Measurements from ENCODE around the gene SLC6A13. TPM values are rescaled to one million over a fixed set of nuclear protein-coding genes. Genes with fewer than 3 reads are reported as not detected.
"Not testable (repeated sequence)": the region's sequence is repeated elsewhere in the genome, so short reads cannot be mapped to it uniquely, and the experiment has no call there.

SLC6A13 gene
- total RNA-seq, 4 donors from 2014 or later, result 0.46 to 1.2 TPM; not detected in 2

- intact Hi-C loops (cut with DNase I; ENCODE audit: low total_unique reads), result no loop called here
- DNase-seq, result no peak
- H3K27me3 ChIP-seq, result no peaks in the 10 kb centered on the region
These were observed 24.5 kb downstream of the SLC6A13 start for GRCh38 chr12:238116-238515.

DNA sequence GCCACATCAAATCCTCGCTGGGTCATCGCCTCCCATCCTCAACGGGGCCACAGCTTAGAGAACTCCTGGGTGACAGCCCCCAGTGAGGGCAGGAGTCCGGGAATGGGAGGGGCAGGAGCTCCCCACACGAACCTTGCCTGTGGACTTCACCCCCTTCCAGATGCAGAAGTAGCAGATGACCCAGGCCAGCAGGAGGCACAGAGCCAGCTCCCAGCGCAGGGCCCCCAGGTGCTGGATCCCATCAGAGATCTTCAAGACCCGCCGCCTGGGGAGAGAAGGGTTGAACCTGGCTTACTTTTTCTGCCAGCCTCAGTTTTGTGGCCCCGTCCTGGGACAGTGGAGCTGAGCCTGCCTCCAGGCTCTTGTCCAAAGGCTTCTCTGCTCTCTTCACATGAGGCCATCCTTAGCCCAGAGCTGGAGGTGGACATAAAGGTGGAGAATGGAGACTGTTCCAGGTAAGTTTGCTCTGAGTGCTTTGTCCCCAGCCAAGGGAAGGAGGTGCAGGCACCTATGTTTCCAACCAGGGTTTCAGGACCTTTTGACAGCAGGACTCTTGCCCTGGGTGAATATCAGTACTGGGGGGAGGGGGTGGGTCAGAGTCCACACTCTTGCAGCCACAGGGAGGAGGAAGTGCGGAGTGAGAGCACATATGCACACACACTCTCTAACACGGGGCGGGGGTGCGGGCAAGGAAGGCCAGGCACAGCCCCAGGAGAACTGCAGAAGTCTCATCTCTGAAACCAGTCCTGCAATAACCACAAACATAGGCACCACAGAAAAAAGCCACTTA, 25.4 kb downstream of the SLC6A13 start:
- Histone ChIP-seq H3K27me3 (no peaks in the 10 kb centered on the region), H3K4me1 (no peaks in the 10 kb centered on the region), H3K27ac (no peak overlapping the region), H3K36me3 (no peaks in the 10 kb centered on the region), H3K9me3 (peaks cover 0 to 4% of the 10 kb centered on the region in 2 donors), H3K4me3 (no peak overlapping the region)
- TF ChIP-seq CTCF (IDR thresholded peaks at IDR 0.05) (no peak), POLR2A (IDR thresholded peaks at IDR 0.05) (no peak)
- peak in 1 of 2 donors; percentile 7 for DNase-seq
- intact Hi-C loops (cut with DNase I; ENCODE audit: low total_unique reads), result no loop called here

More at GRCh38 chr12:238116-238515, 24.5 kb downstream of the SLC6A13 start:
- Histone ChIP-seq H3K36me3 (no peaks in the 10 kb centered on the region), H3K4me1 (no peaks in the 10 kb centered on the region), H3K9me3 (peaks cover 0 to 4% of the 10 kb centered on the region in 2 donors), H3K4me3 (no peak overlapping the region), H3K27ac (no peak overlapping the region)
- TF ChIP-seq CTCF (IDR thresholded peaks at IDR 0.05) (no peak), POLR2A (IDR thresholded peaks at IDR 0.05) (no peak)

DNA sequence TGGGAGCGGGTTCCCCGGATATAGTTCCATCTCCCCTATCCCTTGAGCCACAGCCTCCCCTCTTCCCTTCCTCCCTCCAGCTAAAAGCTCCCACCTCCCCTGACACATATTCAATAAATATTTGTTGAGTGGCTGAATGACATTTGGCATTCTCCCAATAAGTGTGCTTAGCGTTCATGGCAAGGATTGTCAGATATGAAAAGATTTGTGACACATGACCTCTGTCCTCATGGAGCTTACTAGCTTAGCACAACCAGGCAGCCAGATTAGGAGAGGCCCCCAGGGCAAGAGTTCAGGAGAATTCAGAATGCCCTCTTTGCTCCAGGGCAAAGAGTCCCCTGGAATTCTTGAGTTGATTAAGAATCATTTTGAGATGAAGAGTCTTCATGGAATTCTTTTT, 26.2 kb downstream of the SLC6A13 start:
- intact Hi-C loops (cut with DNase I; ENCODE audit: low total_unique reads), result no loop called here
- TF ChIP-seq CTCF (IDR thresholded peaks at IDR 0.05) (no peak), POLR2A (IDR thresholded peaks at IDR 0.05) (no peak)
- Histone ChIP-seq H3K4me1 (no peaks in the 10 kb centered on the region), H3K36me3 (no peaks in the 10 kb centered on the region), H3K4me3 (no peak overlapping the region), H3K27ac (no peak overlapping the region), H3K9me3 (peaks cover 0 to 4% of the 10 kb centered on the region in 2 donors), H3K27me3 (no peaks in the 10 kb centered on the region)
- no peak for DNase-seq

GRCh38 chr12:235967-236366, 26.7 kb downstream of the SLC6A13 start:
- DNase-seq; H3K4me1 ChIP-seq; H3K27ac ChIP-seq; H3K27me3 ChIP-seq; H3K36me3 ChIP-seq; H3K4me3 ChIP-seq; intact Hi-C loops (cut with DNase I; ENCODE audit: low total_unique reads); H3K9me3 ChIP-seq: not testable (repeated sequence)

DNA sequence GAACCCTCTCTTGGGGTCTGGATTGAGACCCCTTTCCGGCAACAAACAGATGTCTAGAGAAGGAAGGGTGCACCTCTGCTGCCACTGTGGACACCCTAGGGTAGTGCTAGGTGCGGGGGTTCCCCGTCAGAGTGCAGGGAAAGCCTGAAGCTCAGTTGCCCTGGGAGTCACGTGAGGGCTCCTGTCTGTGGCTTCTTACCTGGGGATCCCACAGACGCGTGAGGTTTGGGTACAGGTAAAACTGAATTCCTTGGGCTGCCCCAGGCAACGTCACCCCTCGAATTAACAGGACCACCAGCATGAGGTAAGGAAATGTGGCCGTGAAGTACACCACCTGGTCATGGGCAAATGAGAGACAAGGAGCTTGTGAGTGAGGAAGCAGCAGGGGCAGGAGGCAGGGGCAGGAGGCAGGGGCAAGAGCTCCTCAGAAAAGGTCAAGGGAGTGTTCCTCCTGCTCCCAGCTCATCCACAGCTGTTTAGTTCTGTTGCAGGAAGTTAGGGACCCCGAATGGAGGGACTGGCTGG, 27.7 kb downstream of the SLC6A13 start:
- Histone ChIP-seq H3K27me3 (no peaks in the 10 kb centered on the region), H3K4me3 (no peak overlapping the region), H3K4me1 (no peaks in the 10 kb centered on the region), H3K27ac (no peak overlapping the region), H3K36me3 (no peaks in the 10 kb centered on the region), H3K9me3 (peaks cover 0 to 4% of the 10 kb centered on the region in 2 donors)
- DNase-seq, result peak in 1 of 2 donors; percentile 2
- intact Hi-C loops (cut with DNase I; ENCODE audit: low total_unique reads), result no loop called here
- no peak for TF ChIP-seq CTCF (IDR thresholded peaks at IDR 0.05)

Data from uterus (tissue), 4 donors.